Left ventricle myocardium inferior (tissue), 1 donor: ENCODE data around the gene KAZN. TPM values are rescaled to one million over a fixed set of nuclear protein-coding genes. Genes with fewer than 3 reads are reported as not detected.

Experiments used
- DNase-seq: peaks from one replicate; pipeline ENCODE4 v3.0.0-alpha.2; 2020
- H3K27ac ChIP-seq: fragments of 200-600 bp; replicated peaks from 2 replicates; pipeline ENCODE4 v1.8.0; 2021
- H3K27me3 ChIP-seq: fragments of 200-600 bp; 2 replicates; pipeline ENCODE4 v1.8.0; 2021; ENCODE audit warnings: low read depth
- H3K36me3 ChIP-seq: fragments of 200-600 bp; 2 replicates; pipeline ENCODE4 v1.8.0; 2021
- H3K4me1 ChIP-seq: fragments of 200-600 bp; 2 replicates; pipeline ENCODE4 v1.8.0; 2021
- H3K4me3 ChIP-seq: fragments of 200-600 bp; 2 replicates; pipeline ENCODE4 v1.8.0; 2021; ENCODE audit warnings: mild to moderate bottlenecking, moderate library complexity
- H3K9me3 ChIP-seq: fragments of 200-600 bp; replicated peaks from 2 replicates; pipeline ENCODE4 v1.8.0; 2021
- intact Hi-C: fragments of 100-400 bp; cut with micrococcal nuclease; formaldehyde crosslinking; loops from one replicate; pipeline ENCODE4 v1.11.0; 2022
- total RNA-seq: library from RNA; stranded (reverse); fragmentation: NEBNext Ultra II Directional; extraction: Animal tissue kit (Norgen Biotek cat#: 25700); gene quantifications from one replicate; pipeline ENCODE4 v1.2.1, GENCODE V29; 2021
- TF ChIP-seq, protein P1 (sequence below): fragments of 200-600 bp; IDR thresholded peaks from 2 replicates; pipeline ENCODE4 v1.8.0; 2021; ENCODE audit warnings: antibody characterized with exemption, mild to moderate bottlenecking, borderline replicate concordance
- donor health status: DM: no; HTN: yes; CAD: no; lungs with severe emphysema.

KAZN gene
- total RNA-seq, 1 donor from 2014 or later = 2.2 TPM

- intact Hi-C loops = no loop called here
- H3K4me1 ChIP-seq = peaks cover 3% of the 10 kb centered on the region
- TF ChIP-seq, protein P1, sequence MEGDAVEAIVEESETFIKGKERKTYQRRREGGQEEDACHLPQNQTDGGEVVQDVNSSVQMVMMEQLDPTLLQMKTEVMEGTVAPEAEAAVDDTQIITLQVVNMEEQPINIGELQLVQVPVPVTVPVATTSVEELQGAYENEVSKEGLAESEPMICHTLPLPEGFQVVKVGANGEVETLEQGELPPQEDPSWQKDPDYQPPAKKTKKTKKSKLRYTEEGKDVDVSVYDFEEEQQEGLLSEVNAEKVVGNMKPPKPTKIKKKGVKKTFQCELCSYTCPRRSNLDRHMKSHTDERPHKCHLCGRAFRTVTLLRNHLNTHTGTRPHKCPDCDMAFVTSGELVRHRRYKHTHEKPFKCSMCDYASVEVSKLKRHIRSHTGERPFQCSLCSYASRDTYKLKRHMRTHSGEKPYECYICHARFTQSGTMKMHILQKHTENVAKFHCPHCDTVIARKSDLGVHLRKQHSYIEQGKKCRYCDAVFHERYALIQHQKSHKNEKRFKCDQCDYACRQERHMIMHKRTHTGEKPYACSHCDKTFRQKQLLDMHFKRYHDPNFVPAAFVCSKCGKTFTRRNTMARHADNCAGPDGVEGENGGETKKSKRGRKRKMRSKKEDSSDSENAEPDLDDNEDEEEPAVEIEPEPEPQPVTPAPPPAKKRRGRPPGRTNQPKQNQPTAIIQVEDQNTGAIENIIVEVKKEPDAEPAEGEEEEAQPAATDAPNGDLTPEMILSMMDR = no peak
- no peaks in the 10 kb centered on the region for H3K9me3 ChIP-seq
- no peak overlapping the region for H3K4me3 ChIP-seq
- no peak for DNase-seq
- H3K27ac ChIP-seq = no peak overlapping the region
- no peaks in the 10 kb centered on the region for H3K36me3 ChIP-seq
- peaks cover 5% of the 10 kb centered on the region for H3K27me3 ChIP-seq
Observed at GRCh38 chr1:15114884-15115283, 516.4 kb downstream of the KAZN start.

DNA sequence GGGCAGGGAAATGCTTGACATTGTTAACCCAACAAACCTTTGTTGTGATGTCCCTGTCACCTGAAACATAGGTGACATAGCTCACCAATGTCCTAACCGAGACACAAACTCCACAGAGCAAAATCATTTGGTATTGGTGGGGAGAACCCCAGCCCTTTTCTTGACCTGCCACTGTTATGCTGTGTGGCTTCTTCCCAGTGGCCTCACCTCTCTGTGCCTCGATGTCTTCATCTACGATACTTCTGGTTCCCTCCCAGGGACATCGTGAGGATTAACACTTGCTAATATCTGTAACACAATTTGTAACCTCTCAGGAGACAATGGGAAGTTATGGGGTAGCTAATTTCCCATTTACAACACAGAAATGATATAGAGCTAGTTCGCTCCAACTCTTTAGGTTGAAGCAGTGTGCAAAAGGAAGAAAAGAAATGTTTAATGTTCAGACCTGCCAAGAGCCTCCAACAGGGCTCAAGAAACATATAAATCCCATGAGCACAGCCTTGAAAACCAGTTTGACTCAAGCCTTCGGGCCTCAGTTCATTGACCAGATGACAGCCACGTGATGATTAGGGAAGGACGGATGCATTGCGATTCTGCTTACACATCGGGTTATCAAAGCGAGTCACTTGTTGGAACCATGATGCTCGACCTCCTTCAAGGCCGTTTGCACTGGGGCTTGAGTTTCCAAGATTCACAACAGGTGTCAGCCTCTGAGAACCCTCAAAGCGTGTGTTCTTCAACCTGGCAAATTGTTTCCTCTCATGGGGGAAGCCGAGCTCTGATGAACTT is 517.3 kb downstream of the KAZN start:
- Histone ChIP-seq H3K36me3 (no peaks in the 10 kb centered on the region), H3K4me3 (no peak overlapping the region), H3K27me3 (peaks cover 5% of the 10 kb centered on the region), H3K9me3 (no peaks in the 10 kb centered on the region), H3K27ac (no peak overlapping the region), H3K4me1 (peaks cover 3% of the 10 kb centered on the region)
- TF ChIP-seq, protein P1 = no peak
- DNase-seq = no peak
- intact Hi-C loops = no loop called here

DNA sequence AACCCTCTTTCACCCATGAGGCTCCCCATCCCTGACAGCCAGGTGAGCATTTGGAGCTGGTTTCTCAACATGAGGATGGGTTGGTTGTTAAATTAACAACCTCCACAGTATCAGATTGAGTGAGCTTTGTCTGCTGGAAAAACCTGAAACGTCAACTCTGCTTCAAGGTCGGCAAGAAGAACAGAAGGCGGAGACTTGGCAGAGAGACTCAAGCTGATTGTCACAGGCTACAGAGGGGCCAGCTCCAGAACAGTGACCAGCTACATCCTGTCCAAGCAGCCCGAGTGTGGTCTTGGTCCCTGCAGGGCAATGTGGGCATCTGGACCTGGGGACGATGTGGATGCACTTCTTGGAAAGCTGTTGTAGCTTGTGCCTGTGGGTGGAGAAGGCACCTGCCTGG is 518.5 kb downstream of the KAZN start:
- H3K4me1 ChIP-seq = peaks cover 3% of the 10 kb centered on the region
- H3K4me3 ChIP-seq = no peak overlapping the region
- intact Hi-C loops = no loop called here
- no peaks in the 10 kb centered on the region for H3K9me3 ChIP-seq
- no peak for DNase-seq
- TF ChIP-seq, protein P1 = no peak
- no peaks in the 10 kb centered on the region for H3K36me3 ChIP-seq
- peaks cover 5% of the 10 kb centered on the region for H3K27me3 ChIP-seq
- H3K27ac ChIP-seq = no peak overlapping the region

DNA sequence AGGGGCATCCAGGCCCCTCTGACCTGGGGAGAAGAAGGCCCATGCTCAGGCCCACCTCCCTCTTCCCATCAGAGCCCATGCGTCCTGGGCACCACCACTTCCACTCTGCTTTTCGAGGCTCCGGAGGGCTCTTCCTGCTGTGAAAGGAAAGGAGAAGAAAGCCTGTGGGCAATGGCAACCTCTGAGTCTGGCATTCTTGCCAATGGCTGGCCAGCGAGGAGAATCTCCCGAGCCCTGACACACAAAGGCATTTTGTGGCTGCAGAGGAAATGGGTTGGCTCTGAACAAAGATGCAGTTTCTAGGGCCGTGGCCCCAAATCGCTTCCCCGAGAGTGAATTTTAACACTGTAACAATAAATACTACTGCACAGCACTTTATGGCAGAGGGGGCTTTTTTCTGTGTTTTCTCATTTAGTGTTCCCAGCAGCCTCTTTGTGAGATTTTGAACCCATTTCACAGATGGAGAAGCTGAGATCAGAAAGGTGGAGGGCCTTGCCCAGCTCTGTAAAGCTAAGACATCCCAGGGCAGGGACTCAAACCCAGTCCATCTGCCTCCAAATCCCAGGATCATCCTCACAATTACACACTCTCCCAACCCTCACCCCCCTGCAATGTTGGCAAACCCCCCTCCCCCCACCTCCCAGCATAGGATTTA is 519.3 kb downstream of the KAZN start:
- Histone ChIP-seq H3K36me3 (no peaks in the 10 kb centered on the region), H3K4me3 (no peak overlapping the region), H3K9me3 (no peaks in the 10 kb centered on the region), H3K27ac (no peak overlapping the region), H3K4me1 (no peaks in the 10 kb centered on the region), H3K27me3 (peaks cover 5% of the 10 kb centered on the region)
- DNase-seq = no peak
- intact Hi-C loops = no loop called here
- TF ChIP-seq, protein P1 = no peak

GRCh38 chr1:15118579-15118978 is 520.1 kb downstream of the KAZN start:
- TF ChIP-seq, protein P1 = no peak
- intact Hi-C loops = no loop called here
- peaks cover 5% of the 10 kb centered on the region for H3K27me3 ChIP-seq

More at GRCh38 chr1:15118579-15118978, 520.1 kb downstream of the KAZN start:
- no peak for DNase-seq
- Histone ChIP-seq H3K4me1 (no peaks in the 10 kb centered on the region), H3K9me3 (no peaks in the 10 kb centered on the region), H3K27ac (no peak overlapping the region), H3K36me3 (no peaks in the 10 kb centered on the region), H3K4me3 (no peak overlapping the region)
